ENCODE results near the gene PLIN1.

GRCh38 chr15:89647191-89647851, 31.8 kb downstream of the PLIN1 start:
- TF ChIP-seq, protein P1, sequence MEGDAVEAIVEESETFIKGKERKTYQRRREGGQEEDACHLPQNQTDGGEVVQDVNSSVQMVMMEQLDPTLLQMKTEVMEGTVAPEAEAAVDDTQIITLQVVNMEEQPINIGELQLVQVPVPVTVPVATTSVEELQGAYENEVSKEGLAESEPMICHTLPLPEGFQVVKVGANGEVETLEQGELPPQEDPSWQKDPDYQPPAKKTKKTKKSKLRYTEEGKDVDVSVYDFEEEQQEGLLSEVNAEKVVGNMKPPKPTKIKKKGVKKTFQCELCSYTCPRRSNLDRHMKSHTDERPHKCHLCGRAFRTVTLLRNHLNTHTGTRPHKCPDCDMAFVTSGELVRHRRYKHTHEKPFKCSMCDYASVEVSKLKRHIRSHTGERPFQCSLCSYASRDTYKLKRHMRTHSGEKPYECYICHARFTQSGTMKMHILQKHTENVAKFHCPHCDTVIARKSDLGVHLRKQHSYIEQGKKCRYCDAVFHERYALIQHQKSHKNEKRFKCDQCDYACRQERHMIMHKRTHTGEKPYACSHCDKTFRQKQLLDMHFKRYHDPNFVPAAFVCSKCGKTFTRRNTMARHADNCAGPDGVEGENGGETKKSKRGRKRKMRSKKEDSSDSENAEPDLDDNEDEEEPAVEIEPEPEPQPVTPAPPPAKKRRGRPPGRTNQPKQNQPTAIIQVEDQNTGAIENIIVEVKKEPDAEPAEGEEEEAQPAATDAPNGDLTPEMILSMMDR (IDR thresholded peaks at IDR 0.05; ENCODE audit: poor library complexity), result peak; percentile 71
- TF ChIP-seq EZH2 (IDR thresholded peaks at IDR 0.05; ENCODE audit: borderline replicate concordance) (no peak), EZH2phosphoT487 (IDR thresholded peaks at IDR 0.05; ENCODE audit: low read depth, severe bottlenecking, unreplicated experiment) (no peak)
